H1 (cell line): Measurements from ENCODE around the gene SHISA6. TPM values are rescaled to one million over a fixed set of nuclear protein-coding genes. Genes with fewer than 3 reads are reported as not detected.

ENCODE experiments used
- CTCF ChIA-PET: fragments of 300-600 bp; sonication (Branson Sonifier 250); formaldehyde crosslinking; loops from one replicate; lab custom pipeline; 2021; ENCODE audit not compliant: partially characterized antibody; lab: Charles Lee
- POLR2A ChIA-PET: fragments of 300-600 bp; sonication (Branson Sonifier 250); formaldehyde crosslinking; loops from one replicate; lab custom pipeline; 2021; ENCODE audit warnings: inconsistent platforms; ENCODE audit not compliant: partially characterized antibody; lab: Charles Lee
- DNase-seq, 2 experiments: peaks; one replicate each; pipeline versions ENCODE4 v3.0.0 to v3.0.0-alpha.2; 2010 to 2022; ENCODE audit warnings: low spot score in 2 of 2, low read depth in 1 of 2, mixed read lengths in 1 of 2
- FAIRE-seq: peaks from 2 replicates; lab custom pipeline; 2011; peaks lifted over from hg19 to GRCh38; lab: Jason Lieb, UNC
- H2AFZ ChIP-seq: 2 replicates; pipeline ENCODE4 v1.8.1; 2012; ENCODE audit warnings: low read length, inconsistent platforms
- H2AK5ac ChIP-seq: 2 replicates; pipeline ENCODE4 v1.6.1; 2013; ENCODE audit warnings: low read depth, low read length
- H2BK120ac ChIP-seq: replicated peaks from 2 replicates; pipeline ENCODE3; 2013; ENCODE audit warnings: low read depth, low read length, inconsistent platforms
- H2BK12ac ChIP-seq: 2 replicates; pipeline ENCODE4 v1.6.1; 2013; ENCODE audit warnings: low read depth, low read length
- H2BK15ac ChIP-seq: 2 replicates; pipeline ENCODE4 v1.6.1; 2013; ENCODE audit warnings: low read length
- H2BK20ac ChIP-seq: 2 replicates; pipeline ENCODE4 v1.6.1; 2013; ENCODE audit warnings: low read length
- H2BK5ac ChIP-seq: 2 replicates; pipeline ENCODE4 v1.6.1; 2013; ENCODE audit warnings: low read depth, low read length
- H3K14ac ChIP-seq: 2 replicates; pipeline ENCODE4 v1.6.1; 2013; ENCODE audit warnings: inconsistent platforms; ENCODE audit not compliant: insufficient read length
- H3K18ac ChIP-seq: 2 replicates; pipeline ENCODE4 v1.6.1; 2013; ENCODE audit warnings: low read length; ENCODE audit errors: extremely low read depth
- H3K23ac ChIP-seq: 2 replicates; pipeline ENCODE4 v1.6.1; 2013; ENCODE audit warnings: inconsistent platforms; ENCODE audit not compliant: insufficient read length
- H3K23me2 ChIP-seq: 2 replicates; pipeline ENCODE4 v1.6.1; 2013; ENCODE audit warnings: low read depth, low read length
- H3K27ac ChIP-seq: 2 replicates; pipeline ENCODE4 v1.6.1; 2011; ENCODE audit warnings: low read depth, low read length, inconsistent platforms
- H3K27me3 ChIP-seq, 4 experiments: replicated peaks in 1 of 4; 1 replicate in 1 of 4; 2 replicates in 3 of 4; pipeline versions ENCODE4 v1.6.1 to v1.8.1; 2011 to 2013; ENCODE audit warnings: low read length in 3 of 4, mild to moderate bottlenecking in 3 of 4, inconsistent platforms in 2 of 4, mixed read lengths in 2 of 4, moderate library complexity in 1 of 4; ENCODE audit not compliant: control insufficient read depth in 3 of 4, insufficient read depth in 3 of 4; ENCODE audit errors: extremely low read depth in 1 of 4
- H3K36me3 ChIP-seq, 4 experiments: 2 replicates each; pipeline versions ENCODE4 v1.6.1 to v1.8.1; 2011 to 2013; ENCODE audit warnings: mild to moderate bottlenecking in 4 of 4, low read length in 3 of 4, moderate library complexity in 2 of 4, control low read depth in 1 of 4, inconsistent platforms in 1 of 4; ENCODE audit not compliant: insufficient read depth in 4 of 4, control insufficient read depth in 2 of 4
- H3K4ac ChIP-seq: replicated peaks from 2 replicates; pipeline ENCODE3; 2013; ENCODE audit warnings: low read length, low read depth, mixed read lengths, inconsistent platforms; ENCODE audit not compliant: insufficient read length
- H3K4me1 ChIP-seq, 4 experiments: replicated peaks in 1 of 4; 1 replicate in 1 of 4; 2 replicates in 3 of 4; pipeline versions ENCODE4 v1.6.1 to v1.8.1; 2011 to 2013; ENCODE audit warnings: low read length in 3 of 4, inconsistent platforms in 2 of 4, mixed read lengths in 1 of 4; ENCODE audit not compliant: insufficient read depth in 4 of 4, control insufficient read depth in 3 of 4
- H3K4me2 ChIP-seq, 2 experiments: 2 replicates each; pipeline versions ENCODE4 v1.6.1 to v1.8.1; 2011 to 2013; ENCODE audit warnings: low read depth in 2 of 2, low read length in 2 of 2, control low read depth in 1 of 2, inconsistent platforms in 1 of 2, mild to moderate bottlenecking in 1 of 2; ENCODE audit not compliant: insufficient read depth in 1 of 2
- H3K4me3 ChIP-seq, 4 experiments: fragments of 200-600, 300-600 bp in 1 of 4; sonication (generic), shearing (Covaris generic), sonication (Bioruptor Twin) in 1 of 4; 2 replicates each; pipeline versions ENCODE4 v1.5.1 to v1.8.1; 2011 to 2016; ENCODE audit warnings: low read length in 4 of 4, low read depth in 3 of 4, control low read depth in 2 of 4, inconsistent platforms in 2 of 4, mild to moderate bottlenecking in 2 of 4, mixed read lengths in 1 of 4, moderate library complexity in 1 of 4; ENCODE audit not compliant: insufficient read depth in 2 of 4; ENCODE audit errors: extremely low read depth in 1 of 4
- H3K56ac ChIP-seq: replicated peaks from 2 replicates; pipeline ENCODE3; 2013; ENCODE audit warnings: low read depth, mild to moderate bottlenecking, mixed read lengths, low read length, inconsistent platforms; ENCODE audit not compliant: insufficient read length
- H3K79me1 ChIP-seq: 2 replicates; pipeline ENCODE4 v1.6.1; 2013; ENCODE audit warnings: low read depth, low read length, control low read depth
- H3K79me2 ChIP-seq, 2 experiments: 2 replicates each; pipeline versions ENCODE4 v1.6.1 to v1.8.1; 2012 to 2013; ENCODE audit warnings: low read length in 2 of 2, mild to moderate bottlenecking in 2 of 2, inconsistent platforms in 1 of 2; ENCODE audit not compliant: insufficient read depth in 2 of 2, control insufficient read depth in 1 of 2
- H3K9ac ChIP-seq, 4 experiments: replicated peaks in 1 of 4; 1 replicate in 1 of 4; 2 replicates in 3 of 4; pipeline versions ENCODE4 v1.6.1 to v1.8.1; 2011 to 2013; ENCODE audit warnings: low read depth in 3 of 4, low read length in 3 of 4, control low read depth in 2 of 4, mild to moderate bottlenecking in 2 of 4, moderate library complexity in 2 of 4, inconsistent platforms in 1 of 4; ENCODE audit errors: extremely low read depth in 1 of 4
- H3K9me3 ChIP-seq, 2 experiments: 2 replicates each; pipeline versions ENCODE4 v1.6.1 to v1.8.1; 2012 to 2013; ENCODE audit warnings: mild to moderate bottlenecking in 2 of 2, moderate library complexity in 2 of 2, control low read depth in 1 of 2, inconsistent platforms in 1 of 2, low read depth in 1 of 2, low read length in 1 of 2, mixed read lengths in 1 of 2; ENCODE audit not compliant: insufficient read depth in 2 of 2
- H4K20me1 ChIP-seq, 2 experiments: replicated peaks in 1 of 2; 2 replicates each; pipeline versions ENCODE3 to v1.8.1; 2011 to 2013; ENCODE audit warnings: inconsistent platforms in 2 of 2, low read length in 2 of 2, mild to moderate bottlenecking in 1 of 2; ENCODE audit not compliant: insufficient read depth in 2 of 2, control insufficient read depth in 1 of 2
- H4K5ac ChIP-seq: 2 replicates; pipeline ENCODE4 v1.6.1; 2013; ENCODE audit warnings: low read length, low read depth, mixed read lengths, inconsistent platforms; ENCODE audit not compliant: insufficient read length
- H4K8ac ChIP-seq: 2 replicates; pipeline ENCODE4 v1.8.0; 2013; ENCODE audit warnings: mild to moderate bottlenecking, moderate library complexity, low read length, inconsistent platforms; ENCODE audit not compliant: insufficient read depth; ENCODE audit errors: extremely low read depth
- H4K91ac ChIP-seq: replicated peaks from 2 replicates; pipeline ENCODE3; 2013; ENCODE audit warnings: low read length, mixed read lengths, inconsistent platforms; ENCODE audit not compliant: insufficient read length
- BACH1 ChIP-seq: IDR thresholded peaks from 2 replicates; pipeline ENCODE4 v1.6.1; 2012; ENCODE audit warnings: low read length, improper control_type of control experiment
- BCL11A ChIP-seq, 2 experiments: IDR thresholded peaks; one replicate each; pipeline ENCODE4 v1.6.1; 2011; ENCODE audit warnings: low read depth in 2 of 2, low read length in 2 of 2, mild to moderate bottlenecking in 2 of 2
- GABPA ChIP-seq: IDR thresholded peaks from 2 replicates; pipeline ENCODE4 v1.6.1; 2011; ENCODE audit warnings: mild to moderate bottlenecking, low read length, moderate library complexity, borderline replicate concordance; ENCODE audit not compliant: insufficient read depth
- MAFK ChIP-seq: IDR thresholded peaks from 2 replicates; pipeline ENCODE4 v1.6.1; 2012; ENCODE audit warnings: low read depth, mild to moderate bottlenecking, improper control_type of control experiment, low read length
- RFX5 ChIP-seq: IDR thresholded peaks from 2 replicates; pipeline ENCODE4 v1.6.1; 2011; ENCODE audit warnings: low read depth, low read length, improper control_type of control experiment, borderline replicate concordance
- SIX5 ChIP-seq: IDR thresholded peaks from 2 replicates; pipeline ENCODE4 v1.6.1; 2011; ENCODE audit warnings: mild to moderate bottlenecking, low read depth, low read length
- SP4 ChIP-seq: IDR thresholded peaks from 2 replicates; pipeline ENCODE4 v1.6.1; 2012; ENCODE audit warnings: low read length, inconsistent platforms
- YY1 ChIP-seq: IDR thresholded peaks from 2 replicates; pipeline ENCODE4 v1.6.1; 2011; ENCODE audit warnings: low read depth, mild to moderate bottlenecking, low read length
- WGBS, 2 experiments: shearing (Covaris generic) in 1 of 2; methylation state at CpG; one replicate each; pipeline versions ENCODE4 v1.1.6 to v1.1.7; 2013 to 2015; ENCODE audit warnings: low lambda C conversion rate in 2 of 2, mixed read lengths in 2 of 2, inconsistent platforms in 1 of 2, low coverage in 1 of 2, missing lambda C conversion rate in 1 of 2; ENCODE audit not compliant: insufficient replicate concordance in 2 of 2, insufficient coverage in 1 of 2, insufficient read length in 1 of 2; ENCODE audit errors: extremely low coverage in 1 of 2, missing lambda C conversion rate in 1 of 2; 5-methylcytosine and 5-hydroxymethylcytosine counted together
- polyA plus RNA-seq, 7 experiments: library from polyadenylated mRNA; depleted of rRNA in 3 of 7; stranded (reverse) in 5 of 7; unstranded in 2 of 7; fragments of >200 nt in 5 of 7; fragments of 200-250 nt in 2 of 7; gene quantifications; 1 replicate in 5 of 7; 2 replicates in 1 of 7; 4 replicates in 1 of 7; pipeline versions ENCODE4 v1.2.1 to v1.2.3, GENCODE V29; 2011 to 2013; ENCODE audit warnings: missing spikeins in 2 of 7, mixed read lengths in 2 of 7
- total RNA-seq: library from RNA; stranded (reverse); fragmentation: NEBNext Ultra II Directional; extraction: Animal tissue kit (Norgen Biotek cat#: 25700); gene quantifications from 2 replicates; pipeline ENCODE4 v1.2.1, GENCODE V29; 2021

Gene SHISA6
- total and polyA plus RNA-seq, 2 of the 8 experiments (the other 6 are each of a cell fraction or from before 2014, with no cell fraction given) = 2.9 to 4.8 TPM

GRCh38 chr17:11387610-11388009 lies 146.6 kb downstream of the SHISA6 start:
- no peak overlapping the region for H2BK5ac ChIP-seq
- H3K79me2 ChIP-seq = no peaks in the 10 kb centered on the region
- H3K4ac ChIP-seq = no peak overlapping the region
- H3K27ac ChIP-seq = no peak overlapping the region
- DNase-seq = no peak
- H4K8ac ChIP-seq = no peak overlapping the region; the same call in 1 of the 2 replicates
- no peaks in the 10 kb centered on the region for H3K23me2 ChIP-seq
- no peak overlapping the region for H2AFZ ChIP-seq
- peaks cover 0 to 3% (median 0%) of the 10 kb centered on the region in 4 experiments; a peak in 1 of 7 replicates for H3K4me1 ChIP-seq
- no peak overlapping the region for H3K23ac ChIP-seq
- 74% methylated on average over 2 of the region's 2 CpGs; no CpG with 5 or more reads in 1 of the 2 experiments for WGBS, 2 experiments
- H3K56ac ChIP-seq = no peak overlapping the region
- TF ChIP-seq YY1 (no peak), BACH1 (no peak), SP4 (no peak), GABPA (no peak), MAFK (no peak), RFX5 (no peak), BCL11A (IDR thresholded peaks at IDR 0.05; ENCODE audit: low read depth in 2 of 2, low read length in 2 of 2) (no peak), SIX5 (no peak)
- TF ChIP-seq, all 59 proteins: peak for 0
- H3K9me3 ChIP-seq = no peaks in the 10 kb centered on the region
- no peaks in the 10 kb centered on the region for H3K36me3 ChIP-seq
- no peak overlapping the region for H2AK5ac ChIP-seq
- H4K91ac ChIP-seq = no peak overlapping the region
- no peaks in the 10 kb centered on the region for H3K79me1 ChIP-seq
- H3K18ac ChIP-seq = no peak overlapping the region
- H4K5ac ChIP-seq = no peak overlapping the region
- no peaks in the 10 kb centered on the region for H3K27me3 ChIP-seq
- no peak overlapping the region for H3K4me2 ChIP-seq
- H3K9ac ChIP-seq = no peak overlapping the region
- FAIRE-seq = no peak
- ChIA-PET CTCF (interaction anchor here (1.3 kb wide), 1 partner anchor 358 kb away, joined by 3 read pairs; no protein-coding TSS in a partner anchor), POLR2A (no interaction called here)
- no peak overlapping the region for H3K14ac ChIP-seq
- H2BK20ac ChIP-seq = no peak overlapping the region
- H2BK120ac ChIP-seq = no peak overlapping the region
- no peak overlapping the region for H3K4me3 ChIP-seq
- no peak overlapping the region for H2BK15ac ChIP-seq
- H2BK12ac ChIP-seq = no peak overlapping the region
- H4K20me1 ChIP-seq = no peaks in the 10 kb centered on the region
